GM10248 (cell line): ENCODE results near the gene RGL4.

ENCODE experiments used
- CTCF ChIA-PET: fragments of 300-600 bp; sonication (Branson Sonifier 250); formaldehyde crosslinking; extraction: SDS; loops from one replicate; lab custom pipeline; 2021; ENCODE audit warnings: antibody characterized with exemption; lab: Yijun Ruan, JAX
- POLR2A ChIA-PET: fragments of 350-650 bp; sonication (Branson Sonifier 250); formaldehyde crosslinking; extraction: SDS; loops from one replicate; lab custom pipeline; 2020; ENCODE audit warnings: antibody characterized with exemption; lab: Yijun Ruan, JAX
- DNase-seq: peaks from one replicate; pipeline ENCODE4 v3.0.0; 2012; ENCODE audit errors: extremely low spot score
- TF ChIP-seq, protein P1 (sequence below): IDR thresholded peaks from 2 replicates; pipeline ENCODE4 v1.5.1; 2012; ENCODE audit warnings: mild to moderate bottlenecking, low read depth; ENCODE audit errors: extremely low read depth, missing control alignments, control extremely low read depth

RGL4 gene

DNA sequence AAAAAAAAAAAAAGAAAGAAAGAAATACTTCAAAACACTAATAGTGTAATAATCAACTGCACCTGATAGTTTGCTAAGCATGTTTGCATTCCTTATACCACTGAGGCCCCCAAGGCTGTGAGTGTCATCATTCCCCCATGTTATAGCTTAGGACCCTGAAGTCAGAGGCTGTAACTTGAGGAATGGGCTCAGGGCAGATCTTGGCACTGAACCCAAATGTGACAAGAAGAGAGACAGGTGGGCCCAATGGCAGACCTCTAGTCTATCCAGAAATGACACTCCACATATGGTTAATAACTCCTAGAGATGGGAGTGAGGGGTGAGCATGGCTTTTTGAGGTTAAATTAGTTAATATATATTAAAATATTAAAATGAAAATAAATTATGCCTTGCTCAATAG lies 46.9 kb downstream of the RGL4 start:
- TF ChIP-seq, protein P1, sequence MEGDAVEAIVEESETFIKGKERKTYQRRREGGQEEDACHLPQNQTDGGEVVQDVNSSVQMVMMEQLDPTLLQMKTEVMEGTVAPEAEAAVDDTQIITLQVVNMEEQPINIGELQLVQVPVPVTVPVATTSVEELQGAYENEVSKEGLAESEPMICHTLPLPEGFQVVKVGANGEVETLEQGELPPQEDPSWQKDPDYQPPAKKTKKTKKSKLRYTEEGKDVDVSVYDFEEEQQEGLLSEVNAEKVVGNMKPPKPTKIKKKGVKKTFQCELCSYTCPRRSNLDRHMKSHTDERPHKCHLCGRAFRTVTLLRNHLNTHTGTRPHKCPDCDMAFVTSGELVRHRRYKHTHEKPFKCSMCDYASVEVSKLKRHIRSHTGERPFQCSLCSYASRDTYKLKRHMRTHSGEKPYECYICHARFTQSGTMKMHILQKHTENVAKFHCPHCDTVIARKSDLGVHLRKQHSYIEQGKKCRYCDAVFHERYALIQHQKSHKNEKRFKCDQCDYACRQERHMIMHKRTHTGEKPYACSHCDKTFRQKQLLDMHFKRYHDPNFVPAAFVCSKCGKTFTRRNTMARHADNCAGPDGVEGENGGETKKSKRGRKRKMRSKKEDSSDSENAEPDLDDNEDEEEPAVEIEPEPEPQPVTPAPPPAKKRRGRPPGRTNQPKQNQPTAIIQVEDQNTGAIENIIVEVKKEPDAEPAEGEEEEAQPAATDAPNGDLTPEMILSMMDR: no peak
- POLR2A ChIA-PET: no interaction called here

DNA sequence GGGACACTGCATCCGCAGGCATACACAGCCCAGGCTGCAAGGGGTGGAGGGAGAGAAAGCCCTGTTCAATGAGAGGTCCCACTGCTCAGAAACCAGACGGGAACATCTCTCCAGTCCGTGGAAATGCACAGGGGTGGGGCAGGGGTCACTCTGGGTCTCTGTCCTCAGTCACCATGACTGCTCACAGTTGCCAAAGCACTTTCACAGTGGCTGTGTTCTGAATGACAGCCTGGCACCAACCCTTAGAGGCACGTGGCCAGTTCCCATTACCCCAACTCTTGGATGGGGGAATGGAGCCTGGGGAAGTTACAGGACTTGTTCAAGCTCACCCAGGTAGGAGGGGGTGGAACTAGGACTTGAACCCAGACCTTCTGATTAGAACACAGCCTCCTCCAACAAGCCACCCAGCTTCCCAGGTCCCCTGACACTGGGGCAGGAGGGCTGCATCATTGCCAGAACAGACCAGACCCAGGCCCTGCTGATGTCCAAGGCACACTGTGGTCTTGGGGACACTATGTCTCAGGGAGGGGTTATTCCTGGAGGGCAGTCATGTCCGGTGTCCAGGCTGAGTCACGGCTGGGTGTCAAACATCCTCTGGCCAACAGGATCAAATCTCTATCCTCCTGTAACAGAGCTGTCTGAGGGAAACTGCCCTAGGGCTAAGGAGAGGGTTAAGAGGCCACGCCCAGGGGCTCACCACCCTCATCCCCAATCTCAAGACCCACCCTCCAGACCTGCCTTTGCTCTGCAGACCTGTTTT lies 51.9 kb downstream of the RGL4 start:
- no peak for DNase-seq
- ChIA-PET CTCF (no interaction called here), POLR2A (no interaction called here)
- TF ChIP-seq, protein P1: no peak

More for the DNA sequence above, 46.9 kb downstream of the RGL4 start:
- DNase-seq: no peak
- CTCF ChIA-PET: interaction anchor here (1.0 to 1.7 kb wide), 4 partner anchors 8 to 12 kb away, joined by 3 to 5 read pairs (median 4); no protein-coding TSS in a partner anchor

DNA sequence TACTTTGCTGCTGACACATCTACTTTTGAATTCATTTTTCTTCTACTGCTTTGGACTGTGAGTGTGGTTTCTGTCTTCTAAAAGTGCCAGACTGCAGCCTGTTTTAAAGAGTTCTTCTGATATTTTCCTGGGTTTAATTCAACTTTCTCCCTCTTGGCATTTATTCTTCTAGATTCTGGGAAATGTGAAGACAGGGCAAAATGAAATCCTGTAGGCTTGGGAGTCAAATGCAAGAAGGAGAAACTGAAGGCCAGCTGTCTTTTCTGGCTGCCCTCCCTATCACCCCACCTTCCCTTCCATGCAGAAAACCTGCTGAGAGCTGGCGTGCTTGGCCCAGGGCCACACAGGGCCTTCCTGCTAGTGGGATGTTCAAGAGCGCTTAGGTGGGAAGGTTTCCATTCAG lies 52.5 kb downstream of the RGL4 start:
- DNase-seq: no peak
- POLR2A ChIA-PET: no interaction called here
- TF ChIP-seq, protein P1: no peak
- CTCF ChIA-PET: interaction anchor here (1.0 to 1.1 kb wide), 2 partner anchors 10 to 12 kb away, joined by 3 read pairs; partner anchors contain the start of gene VPREB3

DNA sequence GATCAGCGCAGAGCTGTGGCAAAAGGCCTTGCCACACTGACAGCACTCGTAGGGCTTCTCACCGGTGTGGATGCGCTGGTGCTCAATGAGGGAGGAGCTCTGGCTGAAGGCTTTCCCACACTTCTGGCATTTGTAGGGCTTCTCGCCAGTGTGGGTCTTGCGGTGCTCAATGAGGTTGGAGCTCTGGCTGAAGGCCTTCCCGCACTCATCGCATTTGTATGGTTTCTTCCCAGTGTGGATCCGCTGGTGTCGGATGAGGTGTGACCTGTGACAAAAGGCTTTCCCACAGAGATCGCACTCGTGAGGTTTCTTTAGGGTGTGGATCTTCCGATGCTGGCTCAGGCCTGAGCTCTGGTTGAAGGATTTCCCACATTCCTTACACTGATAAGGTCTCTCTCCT lies 53.2 kb downstream of the RGL4 start:
- no peak for DNase-seq
- TF ChIP-seq, protein P1: no peak
- CTCF ChIA-PET: interaction anchor here (1.0 to 1.4 kb wide), 3 partner anchors 10 to 22 kb away, joined by 3 to 5 read pairs (median 3); partner anchors contain the start of gene VPREB3
- POLR2A ChIA-PET: no interaction called here

DNA sequence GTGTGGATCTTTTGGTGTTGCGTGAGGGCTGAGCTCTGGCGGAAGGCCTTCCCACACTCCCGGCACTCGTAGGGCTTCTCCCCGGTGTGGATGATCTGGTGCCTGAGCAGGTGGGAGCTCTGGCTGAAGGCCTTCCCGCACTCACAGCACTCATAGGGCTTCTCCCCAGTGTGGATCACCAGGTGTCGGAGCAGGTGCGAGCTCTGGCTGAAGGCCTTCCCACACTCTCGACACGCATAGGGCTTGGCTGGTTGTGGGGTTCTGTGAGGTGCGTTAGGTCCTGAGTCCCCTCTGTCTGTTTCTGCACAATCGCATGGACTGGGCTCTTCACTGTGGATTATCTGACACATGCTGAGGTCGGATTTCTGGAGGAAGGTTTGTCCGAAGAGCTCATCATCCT lies 53.7 kb downstream of the RGL4 start:
- TF ChIP-seq, protein P1: no peak
- no peak for DNase-seq
- ChIA-PET CTCF (interaction anchor here (1.0 to 1.6 kb wide), 3 partner anchors 8 to 22 kb away, joined by 3 to 5 read pairs (median 5); no protein-coding TSS in a partner anchor), POLR2A (no interaction called here)

DNA sequence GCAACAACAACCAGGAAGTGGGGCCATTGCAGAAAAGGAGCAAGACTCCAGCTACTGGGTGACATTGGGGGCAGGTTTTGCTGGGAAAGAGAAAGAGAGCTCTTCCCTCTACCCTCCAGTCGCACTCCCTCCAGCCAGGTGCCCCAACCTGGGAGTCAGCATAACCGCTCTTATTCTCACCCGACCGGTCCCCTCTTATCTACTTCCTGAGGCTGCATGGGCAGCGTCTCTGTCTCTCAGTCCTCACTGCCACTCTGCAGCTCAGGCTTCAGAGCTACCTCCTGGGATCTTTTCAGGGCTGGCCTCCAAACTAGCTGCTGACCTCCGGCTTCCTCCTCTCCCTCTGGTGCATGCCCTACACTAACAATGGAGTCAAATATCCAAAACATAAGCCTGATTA lies 55.0 kb downstream of the RGL4 start:
- ChIA-PET CTCF (interaction anchor here (0.6 to 1.6 kb wide), 2 partner anchors 9 to 104 kb away, joined by 3 to 5 read pairs; no protein-coding TSS in a partner anchor), POLR2A (no interaction called here)
- TF ChIP-seq, protein P1: no peak
- DNase-seq: no peak
